GM12878 (cell line): Measurements from ENCODE around the gene HPCA. TPM values are rescaled to one million over a fixed set of nuclear protein-coding genes. Genes with fewer than 3 reads are reported as not detected.

ENCODE experiments used
- ATAC-seq: fragments of 200-7000 bp; cut with Tn5 transposase; 3 replicates; pipeline ENCODE4 v1.9.1; 2020; ENCODE audit warnings: mild to moderate bottlenecking, moderate library complexity
- BruUV-seq: library from RNA; stranded (reverse); fragments of 400-500 nt; replicated peaks from 2 replicates; lab custom pipeline; 2021; lab: Mats Ljungman, UMichigan
- CTCF ChIA-PET: fragments of 300-600 bp; sonication (Branson Sonifier 250); formaldehyde crosslinking; extraction: SDS; loops from one replicate; lab custom pipeline; 2021; ENCODE audit warnings: inconsistent platforms; lab: Yijun Ruan, JAX
- POLR2A ChIA-PET: fragments of 350-600 bp; formaldehyde crosslinking; extraction: SDS; loops from one replicate; lab custom pipeline; 2021; ENCODE audit warnings: inconsistent platforms; lab: Charles Lee
- RAD21 ChIA-PET: fragments of 300-600 bp; sonication (Branson Sonifier 250); formaldehyde crosslinking; loops from one replicate; lab custom pipeline; 2023; ENCODE audit warnings: antibody characterized with exemption; ENCODE audit not compliant: unreplicated experiment; lab: Charles Lee
- SMC1A ChIA-PET: fragments of 300-600 bp; sonication (Branson Sonifier 250); formaldehyde crosslinking; loops from one replicate; lab custom pipeline; 2023; ENCODE audit not compliant: unreplicated experiment, uncharacterized antibody; lab: Charles Lee
- DNase-seq: peaks from one replicate; pipeline ENCODE4 v3.0.0-alpha.2; 2011; ENCODE audit warnings: low read depth, low spot score
- FAIRE-seq: peaks from 3 replicates; lab custom pipeline; 2011; peaks lifted over from hg19 to GRCh38; lab: Jason Lieb, UNC
- H2AFZ ChIP-seq: 2 replicates; pipeline ENCODE4 v1.6.0; 2011; ENCODE audit warnings: low read depth, low read length, control low read depth; ENCODE audit not compliant: control insufficient read depth
- H3K27ac ChIP-seq: 2 replicates; pipeline ENCODE4 v1.5.1; 2011; ENCODE audit warnings: control low read depth; ENCODE audit not compliant: control insufficient read depth, insufficient read depth
- H3K27me3 ChIP-seq, 2 experiments: replicated peaks in 1 of 2; 2 replicates each; pipeline versions ENCODE4 v1.6.0 to v1.6.1; 2011; ENCODE audit warnings: low read length in 1 of 2; ENCODE audit not compliant: control insufficient read depth in 2 of 2, insufficient read depth in 2 of 2
- H3K36me3 ChIP-seq, 2 experiments: 2 replicates each; pipeline ENCODE4 v1.5.1; 2011; ENCODE audit warnings: low read length in 1 of 2; ENCODE audit not compliant: control insufficient read depth in 2 of 2, insufficient read depth in 2 of 2
- H3K4me1 ChIP-seq: 2 replicates; pipeline ENCODE4 v1.6.1; 2011; ENCODE audit warnings: mild to moderate bottlenecking, low read length, moderate library complexity, mixed read lengths; ENCODE audit not compliant: control insufficient read depth, insufficient read depth
- H3K4me2 ChIP-seq: 2 replicates; pipeline ENCODE4 v1.6.0; 2011; ENCODE audit warnings: control low read depth; ENCODE audit not compliant: control insufficient read depth, insufficient read depth
- H3K4me3 ChIP-seq: fragments of 200-600 bp; sonication (generic); 2 replicates; pipeline ENCODE4 v1.5.1; 2016
- H3K79me2 ChIP-seq: 2 replicates; pipeline ENCODE4 v1.6.0; 2011; ENCODE audit warnings: low read length; ENCODE audit not compliant: control insufficient read depth, insufficient read depth
- H3K9ac ChIP-seq: 2 replicates; pipeline ENCODE4 v1.8.0; 2011; ENCODE audit warnings: low read length, control low read depth, mixed read lengths; ENCODE audit not compliant: control insufficient read depth, insufficient read depth
- H3K9me3 ChIP-seq: replicated peaks from 3 replicates; pipeline ENCODE4 v1.5.1; 2011; ENCODE audit warnings: mild to moderate bottlenecking, low read length; ENCODE audit not compliant: control insufficient read depth, insufficient read depth
- H4K20me1 ChIP-seq: 2 replicates; pipeline ENCODE4 v1.6.0; 2011; ENCODE audit not compliant: control insufficient read depth, insufficient read depth
- ASH2L ChIP-seq: fragments of 300-600, 200-600 bp; sonication (generic); IDR thresholded peaks from 2 replicates; pipeline ENCODE4 v1.6.1; 2017; ENCODE audit warnings: low read depth, mild to moderate bottlenecking, borderline replicate concordance
- ATF7 ChIP-seq: fragments of 450-650 bp; IDR thresholded peaks from 2 replicates; pipeline ENCODE4 v1.6.1; 2016; ENCODE audit warnings: low read depth, mild to moderate bottlenecking
- CHD1 ChIP-seq: IDR thresholded peaks from 2 replicates; pipeline ENCODE4 v1.6.1; 2012; ENCODE audit warnings: low read depth, low read length, improper control_type of control experiment
- CHD2 ChIP-seq: IDR thresholded peaks from 2 replicates; pipeline ENCODE4 v1.6.1; 2011; ENCODE audit warnings: low read depth, low read length, improper control_type of control experiment, borderline replicate concordance
- CREB1 ChIP-seq: IDR thresholded peaks from 2 replicates; pipeline ENCODE4 v1.6.1; 2012; ENCODE audit warnings: low read depth, mild to moderate bottlenecking, inconsistent platforms
- FOXM1 ChIP-seq: IDR thresholded peaks from 2 replicates; pipeline ENCODE4 v1.6.1; 2012; ENCODE audit warnings: low read depth, mild to moderate bottlenecking, inconsistent platforms, low read length, moderate library complexity
- MTA3 ChIP-seq: IDR thresholded peaks from 2 replicates; pipeline ENCODE4 v1.6.1; 2012; ENCODE audit warnings: low read length, inconsistent platforms, borderline replicate concordance
- NFIC ChIP-seq: IDR thresholded peaks from 2 replicates; pipeline ENCODE4 v1.6.1; 2012; ENCODE audit warnings: low read depth, mild to moderate bottlenecking, inconsistent platforms, low read length, moderate library complexity
- NFXL1 ChIP-seq: fragments of 450-650 bp; IDR thresholded peaks from 2 replicates; pipeline ENCODE4 v1.6.1; 2017; ENCODE audit warnings: antibody characterized with exemption, mild to moderate bottlenecking, borderline replicate concordance
- PML ChIP-seq: IDR thresholded peaks from 2 replicates; pipeline ENCODE4 v1.6.1; 2012; ENCODE audit warnings: low read length, inconsistent platforms
- SMAD5 ChIP-seq: IDR thresholded peaks from 2 replicates; pipeline ENCODE4 v1.6.1; 2016; ENCODE audit warnings: antibody characterized with exemption, low read depth
- ZNF24 ChIP-seq: fragments of 450-650 bp; IDR thresholded peaks from 2 replicates; pipeline ENCODE4 v1.6.1; 2017; ENCODE audit warnings: antibody characterized with exemption, mild to moderate bottlenecking
- ZSCAN29 ChIP-seq: fragments of 450-650 bp; IDR thresholded peaks from 2 replicates; pipeline ENCODE4 v1.6.1; 2017; ENCODE audit warnings: mild to moderate bottlenecking, moderate library complexity
- WGBS: methylation state at CpG from one replicate; pipeline ENCODE4 v1.1.6; 2016; ENCODE audit warnings: low lambda C conversion rate; ENCODE audit not compliant: insufficient replicate concordance, insufficient coverage; ENCODE audit errors: missing lambda C conversion rate; 5-methylcytosine and 5-hydroxymethylcytosine counted together
- in situ Hi-C: fragments of 300-500 bp; cut with MboI; formaldehyde crosslinking; loops from 9 replicates; pipeline ENCODE4 v1.14.3; 2018; ENCODE audit warnings: mixed read lengths
- intact Hi-C: fragments of 100-400 bp; cut with micrococcal nuclease; formaldehyde crosslinking; loops from one replicate; pipeline ENCODE4 v1.14.2; 2022; ENCODE audit not compliant: unreplicated experiment
- polyA plus RNA-seq, 11 experiments: library from polyadenylated mRNA; depleted of rRNA in 4 of 11; unstranded in 6 of 11; stranded (reverse) in 5 of 11; fragments of >200 nt; fragmentation: Nextera tagmentation in 4 of 11; fragmentation: Illumina TruSeq in 1 of 11; extraction: Ambion mirVana in 4 of 11; extraction: Trizol in 1 of 11; gene quantifications; 1 replicate in 1 of 11; 2 replicates in 10 of 11; pipeline versions ENCODE4 v1.2.1 to v1.2.3, GENCODE V29; 2011 to 2016; ENCODE audit warnings: inconsistent platforms in 2 of 11, missing spikeins in 2 of 11, low read depth in 1 of 11
- total RNA-seq, 4 experiments: library from RNA; depleted of rRNA in 3 of 4; stranded (reverse); fragments of >200 nt in 3 of 4; fragmentation: Illumina TruSeq in 1 of 4; extraction: Trizol in 1 of 4; gene quantifications; 2 replicates each; pipeline versions ENCODE4 v1.2.1 to v1.2.3, GENCODE V29; 2013 to 2021
- TF ChIP-seq, protein P1 (sequence below): fragments of 450-650 bp; IDR thresholded peaks from 2 replicates; pipeline ENCODE4 v1.6.1; 2016; ENCODE audit warnings: mild to moderate bottlenecking, moderate library complexity, borderline replicate concordance

Gene HPCA
- total and polyA plus RNA-seq, 10 of the 15 experiments (the other 5 are each of a cell fraction or from before 2014, with no cell fraction given) = 0.11 TPM; not detected in 9

DNA sequence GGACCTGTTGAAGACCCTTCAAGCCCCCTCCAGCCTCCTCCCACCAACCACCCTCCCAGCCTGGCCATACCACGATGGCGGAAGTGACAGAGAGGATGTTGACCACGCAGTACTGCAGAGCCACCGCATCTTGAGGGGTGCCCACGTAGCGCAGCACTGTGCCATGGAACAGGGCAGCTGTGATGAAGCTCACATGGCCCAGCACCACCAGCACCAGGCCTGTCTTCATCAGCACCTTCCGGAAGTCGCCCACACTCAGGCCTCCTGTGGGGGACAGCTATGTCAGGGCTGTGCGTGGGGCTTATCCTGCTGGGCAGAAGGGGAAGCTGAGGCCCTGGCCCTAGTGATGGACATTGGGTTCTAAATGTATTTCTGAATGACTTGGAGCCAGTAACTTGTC lies 11.8 kb downstream of the HPCA start:
- Histone ChIP-seq H2AFZ (no peak overlapping the region), H4K20me1 (no peaks in the 10 kb centered on the region), H3K9ac (no peak overlapping the region), H3K4me3 (no peak overlapping the region), H3K4me2 (no peak overlapping the region), H3K36me3 (no peaks in the 10 kb centered on the region), H3K27me3 (peaks cover 5 to 14% of the 10 kb centered on the region in 2 experiments), H3K27ac (no peak overlapping the region), H3K79me2 (no peaks in the 10 kb centered on the region), H3K4me1 (no peaks in the 10 kb centered on the region), H3K9me3 (no peaks in the 10 kb centered on the region)
- no peak for ATAC-seq
- SMC1A ChIA-PET = interaction anchor here (0.6 kb wide), 1 partner anchor 8 kb away, joined by 3 read pairs; no protein-coding TSS in a partner anchor
- POLR2A ChIA-PET = no interaction called here
- no peak for FAIRE-seq
- BruUV-seq = no TSS peak
- TF ChIP-seq PML = no peak
- no peak for TF ChIP-seq ZNF24
- TF ChIP-seq NFIC = no peak
- no peak for TF ChIP-seq SMAD5
- DNase-seq = no peak
- in situ Hi-C loops (no loop called here), intact Hi-C loops (no loop called here)
- RAD21 ChIA-PET = no interaction called here
- CTCF ChIA-PET = interaction anchor here (0.9 to 1.3 kb wide), 4 partner anchors 9 to 33 kb away, joined by 3 to 7 read pairs (median 4); no protein-coding TSS in a partner anchor
- WGBS = 69% methylated on average over 8 of the region's 9 CpGs

DNA sequence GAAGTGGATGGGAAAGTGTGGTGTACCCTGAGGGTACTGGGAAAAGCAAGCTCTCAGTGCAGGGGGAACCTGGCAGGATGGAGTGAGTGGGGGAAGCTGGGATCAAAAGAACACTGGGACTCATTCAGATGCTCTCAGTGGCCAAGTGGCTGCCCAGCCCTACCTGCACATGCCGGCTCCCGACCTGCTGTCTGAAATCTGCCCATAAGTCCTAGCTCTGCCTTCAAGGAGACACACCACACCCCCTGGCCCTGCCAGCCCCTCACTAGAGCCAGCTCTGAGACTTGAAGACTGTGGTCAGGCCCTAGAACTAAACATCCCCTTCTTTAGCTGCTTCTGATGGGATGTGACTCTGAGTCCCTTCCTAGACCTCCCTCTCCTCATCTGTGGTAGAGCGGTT lies 12.7 kb downstream of the HPCA start:
- WGBS = 84% methylated on average over 2 of the region's 3 CpGs
- no peak for TF ChIP-seq FOXM1
- no peak for TF ChIP-seq ATF7
- TF ChIP-seq, protein P1, sequence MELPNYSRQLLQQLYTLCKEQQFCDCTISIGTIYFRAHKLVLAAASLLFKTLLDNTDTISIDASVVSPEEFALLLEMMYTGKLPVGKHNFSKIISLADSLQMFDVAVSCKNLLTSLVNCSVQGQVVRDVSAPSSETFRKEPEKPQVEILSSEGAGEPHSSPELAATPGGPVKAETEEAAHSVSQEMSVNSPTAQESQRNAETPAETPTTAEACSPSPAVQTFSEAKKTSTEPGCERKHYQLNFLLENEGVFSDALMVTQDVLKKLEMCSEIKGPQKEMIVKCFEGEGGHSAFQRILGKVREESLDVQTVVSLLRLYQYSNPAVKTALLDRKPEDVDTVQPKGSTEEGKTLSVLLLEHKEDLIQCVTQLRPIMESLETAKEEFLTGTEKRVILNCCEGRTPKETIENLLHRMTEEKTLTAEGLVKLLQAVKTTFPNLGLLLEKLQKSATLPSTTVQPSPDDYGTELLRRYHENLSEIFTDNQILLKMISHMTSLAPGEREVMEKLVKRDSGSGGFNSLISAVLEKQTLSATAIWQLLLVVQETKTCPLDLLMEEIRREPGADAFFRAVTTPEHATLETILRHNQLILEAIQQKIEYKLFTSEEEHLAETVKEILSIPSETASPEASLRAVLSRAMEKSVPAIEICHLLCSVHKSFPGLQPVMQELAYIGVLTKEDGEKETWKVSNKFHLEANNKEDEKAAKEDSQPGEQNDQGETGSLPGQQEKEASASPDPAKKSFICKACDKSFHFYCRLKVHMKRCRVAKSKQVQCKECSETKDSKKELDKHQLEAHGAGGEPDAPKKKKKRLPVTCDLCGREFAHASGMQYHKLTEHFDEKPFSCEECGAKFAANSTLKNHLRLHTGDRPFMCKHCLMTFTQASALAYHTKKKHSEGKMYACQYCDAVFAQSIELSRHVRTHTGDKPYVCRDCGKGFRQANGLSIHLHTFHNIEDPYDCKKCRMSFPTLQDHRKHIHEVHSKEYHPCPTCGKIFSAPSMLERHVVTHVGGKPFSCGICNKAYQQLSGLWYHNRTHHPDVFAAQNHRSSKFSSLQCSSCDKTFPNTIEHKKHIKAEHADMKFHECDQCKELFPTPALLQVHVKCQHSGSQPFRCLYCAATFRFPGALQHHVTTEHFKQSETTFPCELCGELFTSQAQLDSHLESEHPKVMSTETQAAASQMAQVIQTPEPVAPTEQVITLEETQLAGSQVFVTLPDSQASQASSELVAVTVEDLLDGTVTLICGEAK = no peak
- TF ChIP-seq MTA3 = no peak
- no peak for TF ChIP-seq NFXL1
- no peak for TF ChIP-seq ASH2L
- TF ChIP-seq ZSCAN29 = no peak
- no peak for TF ChIP-seq CHD1
- no peak for TF ChIP-seq CHD2
- no peak for TF ChIP-seq CREB1

More for the DNA sequence above, 12.7 kb downstream of the HPCA start:
- Histone ChIP-seq H3K9ac (no peak overlapping the region), H3K36me3 (no peaks in the 10 kb centered on the region), H3K4me2 (no peak overlapping the region), H3K27me3 (peaks cover 5 to 10% of the 10 kb centered on the region in 2 experiments), H3K79me2 (no peaks in the 10 kb centered on the region), H3K27ac (no peak overlapping the region), H2AFZ (no peak overlapping the region), H3K4me3 (no peak overlapping the region), H3K9me3 (no peaks in the 10 kb centered on the region), H3K4me1 (no peaks in the 10 kb centered on the region), H4K20me1 (no peaks in the 10 kb centered on the region)
- ChIA-PET POLR2A (interaction anchor here (0.8 kb wide), 1 partner anchor 20 kb away, joined by 3 read pairs; no protein-coding TSS in a partner anchor), CTCF (interaction anchor here (1.1 to 1.6 kb wide), 4 partner anchors 8 to 197 kb away, joined by 3 to 7 read pairs (median 5); no protein-coding TSS in a partner anchor), RAD21 (no interaction called here), SMC1A (interaction anchor here (0.6 kb wide), 1 partner anchor 9 kb away, joined by 3 read pairs; no protein-coding TSS in a partner anchor)
- no peak for DNase-seq
- no TSS peak for BruUV-seq
- in situ Hi-C loops (no loop called here), intact Hi-C loops (no loop called here)
- FAIRE-seq = no peak
- no peak for ATAC-seq
